Kidney (tissue), 14 donors: Measurements from ENCODE around the gene ZBP1. TPM values are rescaled to one million over a fixed set of nuclear protein-coding genes. Genes with fewer than 3 reads are reported as not detected.
A peak's percentile ranks its signal among the peaks of the same experiment; 100 is the strongest.

Experiments
- DNase-seq, 5 donors: peaks; one replicate each; pipeline ENCODE4 v3.0.0-alpha.2; 2013 to 2020
- FAIRE-seq: peaks from 2 replicates; lab custom pipeline; 2012; peaks lifted over from hg19 to GRCh38; lab: Jason Lieb, UNC
- H3K27ac ChIP-seq, 2 donors: one replicate each; pipeline ENCODE4 v1.7.0; 2013; ENCODE audit warnings: low read depth in 2 of 2, low read length in 2 of 2, inconsistent platforms in 1 of 2
- H3K27me3 ChIP-seq: one replicate; pipeline ENCODE4 v1.7.1; 2013; ENCODE audit warnings: low read length, inconsistent platforms; ENCODE audit not compliant: control insufficient read depth, insufficient read depth
- H3K36me3 ChIP-seq, 3 donors: one replicate each; pipeline versions ENCODE4 v1.7.0 to v1.7.1; 2013; ENCODE audit warnings: low read length in 3 of 3, control low read depth in 1 of 3, inconsistent platforms in 1 of 3; ENCODE audit not compliant: insufficient read depth in 3 of 3, control insufficient read depth in 2 of 3
- H3K4me1 ChIP-seq, 3 donors: one replicate each; pipeline versions ENCODE4 v1.7.0 to v1.7.1; 2013; ENCODE audit warnings: low read length in 3 of 3, inconsistent platforms in 1 of 3, low read depth in 1 of 3; ENCODE audit not compliant: control insufficient read depth in 2 of 3, insufficient read depth in 2 of 3
- H3K4me3 ChIP-seq, 3 donors: one replicate each; pipeline versions ENCODE4 v1.7.0 to v1.8.1; 2013; ENCODE audit warnings: low read length in 3 of 3, control low read depth in 1 of 3, inconsistent platforms in 1 of 3
- H3K9ac ChIP-seq, 3 donors: one replicate each; pipeline versions ENCODE4 v1.7.0 to v1.7.1; 2013; ENCODE audit warnings: low read length in 3 of 3, control low read depth in 1 of 3, inconsistent platforms in 1 of 3
- H3K9me3 ChIP-seq, 3 donors: one replicate each; pipeline versions ENCODE4 v1.7.0 to v1.7.1; 2013; ENCODE audit warnings: low read length in 3 of 3, control low read depth in 1 of 3, inconsistent platforms in 1 of 3; ENCODE audit not compliant: control insufficient read depth in 2 of 3, insufficient read depth in 1 of 3
- CTCF ChIP-seq: IDR thresholded peaks from 3 replicates; pipeline ENCODE4 v1.5.1; 2012; ENCODE audit warnings: mild to moderate bottlenecking, moderate library complexity, borderline replicate concordance; ENCODE audit not compliant: insufficient read depth; ENCODE audit errors: extremely low read depth
- intact Hi-C: fragments of 100-400 bp; cut with DNase I; formaldehyde crosslinking; loops from one replicate; pipeline ENCODE4 v1.11.1; 2022
- polyA plus RNA-seq: library from polyadenylated mRNA; stranded (reverse); fragments of 350-450 nt; fragmentation: Illumina TruSeq; extraction: RNeasy Lipid Tissue Mini Kit (QIAGEN cat#74804); gene quantifications from one replicate; pipeline ENCODE4 v1.2.3, GENCODE V29; 2014; ENCODE audit warnings: low read depth, low replicate concordance; ENCODE audit not compliant: insufficient read depth
- total RNA-seq: library from RNA; stranded (reverse); fragmentation: NEBNext Ultra II Directional; extraction: Animal tissue kit (Norgen Biotek cat#: 25700); gene quantifications from one replicate; pipeline ENCODE4 v1.2.1, GENCODE V29; 2021
- donor health status: control.
- donor health status: control.
- donor health status: control.
- donor health status: control.
- donor health status: control.
- donor health status: DM: yes; HTN: yes; CAD: no.
- donor health status: Normal renal cell carcinoma (clear cell type).

ZBP1 gene
- total and polyA plus RNA-seq, 2 donors from 2014 or later: 3.7 TPM; not detected in 1

- Histone ChIP-seq H3K36me3 (no peaks in the 10 kb centered on the region), H3K27ac (no peak overlapping the region), H3K4me1 (peaks cover 0 to 2% (median 0%) of the 10 kb centered on the region in 3 donors), H3K9ac (no peak overlapping the region), H3K27me3 (no peaks in the 10 kb centered on the region), H3K4me3 (no peak overlapping the region), H3K9me3 (no peaks in the 10 kb centered on the region)
- intact Hi-C loops: no loop called here
- TF ChIP-seq CTCF: no peak
- DNase-seq: no peak
- no peak for FAIRE-seq
Observed at GRCh38 chr20:57601211-57601570, 19.0 kb downstream of the ZBP1 start.

- H3K4me3 ChIP-seq: no peak overlapping the region
- H3K27ac ChIP-seq: no peak overlapping the region
- no peak overlapping the region for H3K9ac ChIP-seq
- intact Hi-C loops: no loop called here
- no peaks in the 10 kb centered on the region for H3K27me3 ChIP-seq
- no peaks in the 10 kb centered on the region for H3K9me3 ChIP-seq
- FAIRE-seq: no peak
- no peaks in the 10 kb centered on the region for H3K36me3 ChIP-seq
- peaks cover 0 to 2% (median 0%) of the 10 kb centered on the region in 3 donors for H3K4me1 ChIP-seq
- DNase-seq: peak in 3 of 5 donors; percentile 30 to 72 (median 52)
- no peak for TF ChIP-seq CTCF
Observed at GRCh38 chr20:57600320-57601210, 19.7 kb downstream of the ZBP1 start.

GRCh38 chr20:57598491-57598890, 21.7 kb downstream of the ZBP1 start:
- H3K4me1 ChIP-seq: peaks cover 0 to 4% (median 0%) of the 10 kb centered on the region in 3 donors
- no peak overlapping the region for H3K4me3 ChIP-seq
- H3K27me3 ChIP-seq: no peaks in the 10 kb centered on the region
- FAIRE-seq: no peak
- no peak overlapping the region for H3K27ac ChIP-seq
- no peaks in the 10 kb centered on the region for H3K9me3 ChIP-seq
- H3K9ac ChIP-seq: no peak overlapping the region
- H3K36me3 ChIP-seq: no peaks in the 10 kb centered on the region
- intact Hi-C loops: loop anchor here (5.0 kb wide), 1 partner anchor 609 kb away; no protein-coding TSS in a partner anchor
- DNase-seq: peak in 1 of 5 donors; percentile 29
- no peak for TF ChIP-seq CTCF
